ENCODE results near the gene WDR46. TPM values are rescaled to one million over a fixed set of nuclear protein-coding genes. Genes with fewer than 3 reads are reported as not detected.
"Not testable (repeated sequence)": the region's sequence is repeated elsewhere in the genome, so short reads cannot be mapped to it uniquely, and the experiment has no call there.

Gene WDR46
- total and polyA plus RNA-seq, 2 experiments from 2014 or later: 34.8 to 70.4 TPM

DNA sequence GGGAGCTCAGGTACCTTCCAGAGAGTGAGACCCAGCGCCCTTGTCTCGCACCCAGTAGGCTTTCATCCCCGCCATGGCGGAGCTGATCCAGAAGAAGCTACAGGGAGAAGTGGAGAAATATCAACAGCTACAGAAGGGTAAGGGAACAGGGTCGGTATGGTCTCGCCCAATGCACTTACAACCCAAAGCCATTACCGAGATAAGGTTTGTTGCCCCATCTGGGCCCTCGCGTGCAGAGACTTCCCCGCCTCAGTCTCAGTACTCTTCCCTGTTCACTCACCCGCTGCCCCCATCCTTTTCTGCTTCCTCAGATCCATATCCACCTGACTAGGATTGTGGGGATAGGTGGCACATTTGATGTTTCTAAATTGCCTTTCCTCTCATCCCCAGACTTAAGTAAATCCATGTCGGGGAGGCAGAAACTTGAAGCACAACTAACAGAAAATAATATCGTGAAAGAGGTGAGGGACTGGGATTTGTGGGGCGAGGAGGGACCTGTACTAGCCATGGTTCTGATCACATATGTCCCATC is 811 bp upstream of the WDR46 start:
- peak overlapping the region; percentile 22 for H3K27ac ChIP-seq

DNA sequence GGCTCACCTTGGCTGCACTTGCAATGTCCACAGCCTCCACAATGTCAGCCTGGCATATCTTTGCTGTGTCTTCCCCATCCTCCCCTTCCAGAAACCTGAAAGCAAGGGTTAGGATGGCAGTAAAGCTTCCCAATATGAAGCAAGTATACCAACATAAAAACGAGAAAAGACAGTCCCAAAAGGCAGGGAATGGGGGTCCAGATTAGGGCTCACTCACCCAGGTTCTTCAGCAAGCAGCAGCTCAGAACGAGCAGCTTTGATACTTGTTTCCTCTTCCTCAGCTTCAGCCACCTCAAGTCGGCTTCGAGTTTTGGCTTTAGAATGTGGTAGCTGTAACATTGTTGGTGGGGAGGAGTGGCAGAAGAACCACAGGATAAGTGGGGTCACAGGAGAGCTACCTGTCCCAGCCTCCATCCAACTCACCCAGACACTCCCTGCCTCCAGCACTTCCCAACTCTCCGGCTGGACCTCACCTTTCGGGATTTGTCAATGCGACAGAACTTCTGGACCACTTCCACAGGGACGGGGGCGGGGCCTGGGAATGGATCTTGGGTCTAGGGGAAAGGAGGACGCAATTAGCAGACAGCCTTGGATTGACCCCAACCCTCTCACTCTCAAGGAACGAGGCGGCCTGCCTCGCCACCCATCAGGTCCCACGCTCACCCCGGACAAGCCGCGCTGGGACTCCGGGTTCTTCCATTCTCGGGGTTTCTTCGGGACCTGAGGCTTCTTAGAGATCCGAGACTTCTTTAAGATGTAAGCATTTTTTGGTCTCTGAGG is 708 bp downstream of the WDR46 start:
- H3K27ac ChIP-seq: no peak overlapping the region
- no peaks in the 10 kb centered on the region for H3K9me3 ChIP-seq (ENCODE audit: low read depth)
- H3K4me3 ChIP-seq: peak overlapping the region; percentile 74
- no peaks in the 10 kb centered on the region for H3K27me3 ChIP-seq
- peaks cover 24% of the 10 kb centered on the region for H3K36me3 ChIP-seq
- H3K4me1 ChIP-seq (ENCODE audit: low read depth): peaks cover 4% of the 10 kb centered on the region
- TF ChIP-seq, protein P1, sequence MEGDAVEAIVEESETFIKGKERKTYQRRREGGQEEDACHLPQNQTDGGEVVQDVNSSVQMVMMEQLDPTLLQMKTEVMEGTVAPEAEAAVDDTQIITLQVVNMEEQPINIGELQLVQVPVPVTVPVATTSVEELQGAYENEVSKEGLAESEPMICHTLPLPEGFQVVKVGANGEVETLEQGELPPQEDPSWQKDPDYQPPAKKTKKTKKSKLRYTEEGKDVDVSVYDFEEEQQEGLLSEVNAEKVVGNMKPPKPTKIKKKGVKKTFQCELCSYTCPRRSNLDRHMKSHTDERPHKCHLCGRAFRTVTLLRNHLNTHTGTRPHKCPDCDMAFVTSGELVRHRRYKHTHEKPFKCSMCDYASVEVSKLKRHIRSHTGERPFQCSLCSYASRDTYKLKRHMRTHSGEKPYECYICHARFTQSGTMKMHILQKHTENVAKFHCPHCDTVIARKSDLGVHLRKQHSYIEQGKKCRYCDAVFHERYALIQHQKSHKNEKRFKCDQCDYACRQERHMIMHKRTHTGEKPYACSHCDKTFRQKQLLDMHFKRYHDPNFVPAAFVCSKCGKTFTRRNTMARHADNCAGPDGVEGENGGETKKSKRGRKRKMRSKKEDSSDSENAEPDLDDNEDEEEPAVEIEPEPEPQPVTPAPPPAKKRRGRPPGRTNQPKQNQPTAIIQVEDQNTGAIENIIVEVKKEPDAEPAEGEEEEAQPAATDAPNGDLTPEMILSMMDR (IDR thresholded peaks at IDR 0.05; ENCODE audit: low read depth, low read length): no peak
- DNase-seq (ENCODE audit: low read depth in 1 of 2, low spot score in 1 of 2): no peak

More for the DNA sequence above, 811 bp upstream of the WDR46 start:
- Histone ChIP-seq H3K9me3 (ENCODE audit: low read depth) (no peaks in the 10 kb centered on the region), H3K36me3 (peaks cover 22% of the 10 kb centered on the region), H3K27me3 (no peaks in the 10 kb centered on the region), H3K4me1 (ENCODE audit: low read depth) (peaks cover 4% of the 10 kb centered on the region), H3K4me3 (peak overlapping the region; percentile 74)
- DNase-seq (ENCODE audit: low read depth in 1 of 2, low spot score in 1 of 2): no peak
- TF ChIP-seq, protein P1 (IDR thresholded peaks at IDR 0.05; ENCODE audit: low read depth, low read length): no peak

DNA sequence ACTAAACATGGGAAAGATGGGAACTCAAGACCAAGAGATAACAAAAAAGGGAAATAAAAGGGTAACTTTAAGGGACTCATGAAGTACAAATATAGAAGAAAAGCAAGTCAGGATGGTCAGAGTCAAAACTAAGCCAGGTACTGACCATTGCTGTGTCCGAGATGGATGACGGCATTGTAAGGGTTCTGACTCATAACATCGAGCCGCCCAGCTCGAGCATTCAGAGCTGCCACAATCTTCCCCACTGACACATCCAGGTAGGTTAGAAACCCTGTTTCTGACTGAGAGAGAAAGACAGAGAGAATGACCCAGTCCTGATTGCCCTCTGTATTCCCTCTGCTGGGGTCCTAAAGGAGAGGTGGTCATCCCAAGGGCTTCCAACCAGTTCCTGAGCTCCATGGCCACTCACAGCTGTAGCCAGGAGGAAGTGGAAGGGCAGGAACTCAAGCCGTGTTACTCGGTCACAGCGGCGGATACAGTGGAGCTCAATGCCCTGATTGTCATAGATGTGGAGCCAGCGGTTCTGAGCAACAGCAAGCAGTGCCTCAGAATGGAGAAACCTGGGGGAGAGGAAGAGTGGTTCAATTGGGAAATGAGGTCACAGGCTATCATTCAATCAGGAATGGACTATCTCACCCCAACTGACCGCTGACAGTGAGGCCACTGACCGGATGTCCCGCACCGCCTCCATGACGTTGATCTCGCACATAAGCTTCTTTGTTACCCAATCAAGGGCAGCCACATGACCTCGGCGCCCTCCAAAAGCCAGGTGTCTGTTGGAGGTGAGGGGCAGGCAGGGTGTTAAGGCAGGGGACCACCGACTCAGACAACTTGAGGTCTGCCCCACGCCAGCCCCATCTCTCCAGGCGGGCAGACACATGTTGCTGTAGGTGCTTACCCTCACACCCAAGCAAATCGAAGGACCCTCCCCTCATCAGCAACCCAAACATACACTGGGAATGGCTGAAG is 1.8 kb downstream of the WDR46 start:
- TF ChIP-seq, protein P1 (IDR thresholded peaks at IDR 0.05; ENCODE audit: low read depth, low read length): no peak
- no peak overlapping the region for H3K4me3 ChIP-seq
- no peak overlapping the region for H3K27ac ChIP-seq
- no peaks in the 10 kb centered on the region for H3K27me3 ChIP-seq
- H3K36me3 ChIP-seq: peaks cover 24% of the 10 kb centered on the region
- H3K4me1 ChIP-seq (ENCODE audit: low read depth): peaks cover 4% of the 10 kb centered on the region
- no peak for DNase-seq (ENCODE audit: low read depth in 1 of 2, low spot score in 1 of 2)
- no peaks in the 10 kb centered on the region for H3K9me3 ChIP-seq (ENCODE audit: low read depth)

DNA sequence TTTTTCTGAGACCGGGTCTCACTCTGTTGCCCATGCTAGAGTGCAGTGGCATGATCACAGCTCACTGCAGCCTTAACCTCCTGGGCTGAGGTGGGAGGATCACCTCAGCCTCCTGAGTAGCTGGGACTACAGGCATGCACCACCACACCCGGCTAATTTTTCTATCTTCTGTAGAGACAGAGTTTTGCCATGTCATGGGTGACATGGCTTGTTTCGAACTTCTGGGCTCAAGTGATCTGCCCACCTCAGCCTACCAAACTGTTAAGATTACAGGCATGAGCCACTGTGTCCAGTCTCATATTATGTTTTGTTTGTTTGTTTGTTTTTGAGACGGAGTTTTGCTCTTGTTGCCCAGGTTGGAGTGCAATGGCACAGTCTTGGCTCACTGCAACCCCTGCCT is 3.8 kb downstream of the WDR46 start:
- not testable (repeated sequence) for H3K4me3 ChIP-seq; DNase-seq (ENCODE audit: low read depth in 1 of 2, low spot score in 1 of 2); H3K27ac ChIP-seq; H3K9me3 ChIP-seq (ENCODE audit: low read depth); H3K27me3 ChIP-seq; H3K4me1 ChIP-seq (ENCODE audit: low read depth)
- H3K36me3 ChIP-seq: peaks cover 17% of the 10 kb centered on the region

DNA sequence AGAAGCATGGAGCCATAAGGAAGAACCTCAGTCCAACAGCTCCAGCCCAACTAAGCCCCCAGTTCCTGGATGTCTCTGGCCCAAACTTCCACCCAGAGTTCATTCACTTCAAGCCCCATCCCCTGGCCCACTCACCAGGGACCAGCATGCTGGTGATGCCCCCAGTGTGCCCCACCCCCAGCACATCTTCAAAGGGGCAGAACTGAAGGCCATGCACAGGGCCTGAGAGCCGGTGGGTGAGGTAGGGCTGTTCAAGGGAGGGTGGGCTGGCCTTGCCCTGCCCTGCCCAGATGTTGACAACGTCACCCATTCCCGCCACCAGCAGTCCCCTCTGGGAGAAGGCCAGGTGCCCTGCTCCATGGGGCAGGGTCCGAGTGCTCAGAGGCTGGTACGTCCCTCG is 8.5 kb downstream of the WDR46 start:
- Histone ChIP-seq H3K4me1 (ENCODE audit: low read depth) (no peaks in the 10 kb centered on the region), H3K36me3 (peaks cover 16% of the 10 kb centered on the region), H3K9me3 (ENCODE audit: low read depth) (no peaks in the 10 kb centered on the region), H3K4me3 (no peak overlapping the region), H3K27ac (peak overlapping the region; percentile 50), H3K27me3 (no peaks in the 10 kb centered on the region)
- DNase-seq (ENCODE audit: low read depth in 1 of 2, low spot score in 1 of 2): no peak
- TF ChIP-seq, protein P1 (IDR thresholded peaks at IDR 0.05; ENCODE audit: low read depth, low read length): no peak

Measured in cardiac muscle cell (in vitro differentiated cells and primary cell).